ENCODE data around the gene TBC1D2. TPM values are rescaled to one million over a fixed set of nuclear protein-coding genes. Genes with fewer than 3 reads are reported as not detected.

The TBC1D2 gene
- total RNA-seq, 4 donors from 2014 or later = 29.9 to 61.8 (median 41.0) TPM

DNA sequence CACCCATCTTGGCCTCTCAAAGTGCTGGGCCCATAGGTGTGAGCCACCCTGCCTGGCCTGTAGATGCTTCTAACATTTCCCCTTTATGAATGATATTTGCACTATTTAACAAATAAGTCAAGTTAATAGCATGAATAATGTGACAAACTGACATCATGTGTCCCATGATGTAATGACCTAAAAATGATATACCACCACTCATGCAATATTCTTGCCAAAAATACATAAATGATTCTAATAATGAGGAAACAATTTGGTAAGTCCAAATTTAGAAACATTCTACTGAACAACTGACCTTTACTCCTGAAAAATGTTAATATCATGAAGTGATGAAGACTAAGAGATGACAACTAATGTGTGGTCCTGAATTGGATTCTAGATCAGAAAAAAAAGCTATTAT lies 102.9 kb downstream of the TBC1D2 start:
- Histone ChIP-seq H3K4me1 (no peaks in the 10 kb centered on the region), H3K27ac (no peak overlapping the region), H3K4me3 (no peak overlapping the region), H3K9me3 (peaks cover 0 to 3% (median 0%) of the 10 kb centered on the region in 4 donors), H3K36me3 (peaks cover 0 to 3% (median 0%) of the 10 kb centered on the region in 3 donors), H3K27me3 (no peaks in the 10 kb centered on the region)
- TF ChIP-seq POLR2A (IDR thresholded peaks at IDR 0.05) (no peak), EP300 (IDR thresholded peaks at IDR 0.05) (no peak)
- TF ChIP-seq, protein P1, sequence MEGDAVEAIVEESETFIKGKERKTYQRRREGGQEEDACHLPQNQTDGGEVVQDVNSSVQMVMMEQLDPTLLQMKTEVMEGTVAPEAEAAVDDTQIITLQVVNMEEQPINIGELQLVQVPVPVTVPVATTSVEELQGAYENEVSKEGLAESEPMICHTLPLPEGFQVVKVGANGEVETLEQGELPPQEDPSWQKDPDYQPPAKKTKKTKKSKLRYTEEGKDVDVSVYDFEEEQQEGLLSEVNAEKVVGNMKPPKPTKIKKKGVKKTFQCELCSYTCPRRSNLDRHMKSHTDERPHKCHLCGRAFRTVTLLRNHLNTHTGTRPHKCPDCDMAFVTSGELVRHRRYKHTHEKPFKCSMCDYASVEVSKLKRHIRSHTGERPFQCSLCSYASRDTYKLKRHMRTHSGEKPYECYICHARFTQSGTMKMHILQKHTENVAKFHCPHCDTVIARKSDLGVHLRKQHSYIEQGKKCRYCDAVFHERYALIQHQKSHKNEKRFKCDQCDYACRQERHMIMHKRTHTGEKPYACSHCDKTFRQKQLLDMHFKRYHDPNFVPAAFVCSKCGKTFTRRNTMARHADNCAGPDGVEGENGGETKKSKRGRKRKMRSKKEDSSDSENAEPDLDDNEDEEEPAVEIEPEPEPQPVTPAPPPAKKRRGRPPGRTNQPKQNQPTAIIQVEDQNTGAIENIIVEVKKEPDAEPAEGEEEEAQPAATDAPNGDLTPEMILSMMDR (IDR thresholded peaks at IDR 0.05) = no peak
- DNase-seq (ENCODE audit: low spot score in 2 of 2) = no peak

DNA sequence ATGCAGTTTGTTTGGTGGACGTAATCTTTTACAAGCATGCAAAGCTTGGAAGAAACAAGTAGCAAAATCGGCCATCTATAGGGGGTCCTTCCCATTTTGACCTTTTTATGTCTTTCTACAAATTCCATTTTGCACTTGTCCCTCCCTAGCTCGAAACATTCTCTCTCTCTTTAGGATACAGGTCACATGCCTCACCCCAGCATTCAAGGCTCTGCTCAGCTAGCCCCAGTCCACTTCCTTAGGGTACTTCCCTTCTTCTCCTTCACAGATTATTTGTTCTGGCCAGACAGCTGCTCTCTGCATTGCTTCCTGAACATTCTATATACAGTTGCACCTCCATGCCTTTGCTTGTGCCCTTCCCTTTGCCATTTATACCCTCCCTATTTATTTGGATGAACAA lies 104.7 kb downstream of the TBC1D2 start:
- H3K4me1 ChIP-seq = no peaks in the 10 kb centered on the region
- peaks cover 0 to 3% (median 0%) of the 10 kb centered on the region in 4 donors for H3K9me3 ChIP-seq
- H3K27ac ChIP-seq = no peak overlapping the region
- TF ChIP-seq, protein P1 (IDR thresholded peaks at IDR 0.05) = no peak
- no peak for TF ChIP-seq EP300 (IDR thresholded peaks at IDR 0.05)
- TF ChIP-seq POLR2A (IDR thresholded peaks at IDR 0.05) = no peak
- 58 to 67% methylated on average over 3 of the region's 3 CpGs for WGBS, 2 donors
- H3K4me3 ChIP-seq = no peak overlapping the region
- no peak for DNase-seq (ENCODE audit: low spot score in 2 of 2)
- no peaks in the 10 kb centered on the region for H3K27me3 ChIP-seq
- no peaks in the 10 kb centered on the region for H3K36me3 ChIP-seq

DNA sequence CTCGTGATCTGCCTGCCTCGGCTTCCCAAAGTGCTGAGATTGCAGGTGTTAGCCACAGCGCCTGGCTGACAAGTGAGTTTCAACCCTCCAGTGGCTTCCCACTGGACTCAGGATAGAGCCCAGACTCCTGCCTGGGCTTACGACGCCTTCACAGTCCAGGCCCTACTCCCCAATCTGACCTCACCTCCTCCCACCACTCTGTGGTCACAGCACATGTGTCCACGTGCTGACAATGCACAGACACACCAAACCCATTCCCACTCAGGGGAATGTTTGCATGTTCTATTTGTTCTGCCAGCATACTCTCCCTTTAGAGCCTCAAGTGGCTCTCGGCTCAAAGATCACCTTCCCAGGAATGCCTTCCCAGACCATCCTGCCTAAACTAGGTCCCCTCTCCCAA lies 105.3 kb downstream of the TBC1D2 start:
- no peaks in the 10 kb centered on the region for H3K4me1 ChIP-seq
- WGBS, 2 donors = 77 to 78% methylated on average over 7 of the region's 7 CpGs
- no peak for TF ChIP-seq EP300 (IDR thresholded peaks at IDR 0.05)
- no peak for TF ChIP-seq POLR2A (IDR thresholded peaks at IDR 0.05)
- TF ChIP-seq, protein P1 (IDR thresholded peaks at IDR 0.05) = no peak
- peaks cover 0 to 3% (median 0%) of the 10 kb centered on the region in 4 donors for H3K9me3 ChIP-seq
- H3K27ac ChIP-seq = no peak overlapping the region
- H3K27me3 ChIP-seq = no peaks in the 10 kb centered on the region
- H3K36me3 ChIP-seq = no peaks in the 10 kb centered on the region
- DNase-seq (ENCODE audit: low spot score in 2 of 2) = no peak
- H3K4me3 ChIP-seq = no peak overlapping the region

DNA sequence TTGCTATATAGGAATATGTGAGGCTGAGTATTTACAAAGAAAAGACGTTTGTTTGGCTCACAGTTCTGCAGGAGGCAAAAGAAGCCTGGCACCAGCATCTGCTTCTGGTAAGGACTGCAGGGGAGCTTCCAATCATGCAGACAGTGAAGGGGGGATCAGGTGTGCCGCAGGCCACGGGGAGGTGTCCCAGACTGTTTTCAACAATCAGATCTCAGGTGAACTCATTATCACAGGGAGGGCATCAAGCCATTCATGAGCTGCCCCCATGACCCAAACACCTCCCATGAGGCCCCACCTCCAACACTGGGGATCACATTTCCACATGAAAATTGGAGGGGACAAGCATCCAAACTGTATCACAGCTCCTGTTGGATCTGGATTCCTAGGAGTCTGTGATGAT lies 106.0 kb downstream of the TBC1D2 start:
- Histone ChIP-seq H3K4me1 (no peaks in the 10 kb centered on the region), H3K27ac (no peak overlapping the region), H3K36me3 (no peaks in the 10 kb centered on the region), H3K9me3 (peaks cover 0 to 3% (median 0%) of the 10 kb centered on the region in 4 donors), H3K4me3 (no peak overlapping the region), H3K27me3 (no peaks in the 10 kb centered on the region)
- WGBS, 2 donors = 63 to 80% methylated on average over 3 of the region's 3 CpGs
- DNase-seq (ENCODE audit: low spot score in 2 of 2) = no peak
- TF ChIP-seq, protein P1 (IDR thresholded peaks at IDR 0.05) = no peak
- TF ChIP-seq POLR2A (IDR thresholded peaks at IDR 0.05) = no peak
- TF ChIP-seq EP300 (IDR thresholded peaks at IDR 0.05) = no peak

Small RNAs within 50 kb of the gene (small RNA-seq; reads per million reads assigned to genes)
- gene MIR6854 = not detected

Other genes with a start within 250 kb of the TBC1D2 start
- gene NANS, start 198.9 kb downstream of the TBC1D2 start, total RNA-seq = 10 to 100 TPM; 35.2 to 74.4 (median 44.6) TPM
- 10 to 100 TPM in 3 of 4 donors, 1 to 10 TPM in 1; 9.4 to 16.8 (median 10.1) TPM for gene TRIM14, start 136.4 kb downstream of the TBC1D2 start, total RNA-seq
- gene CORO2A, start 63.0 kb downstream of the TBC1D2 start, total RNA-seq = 1 to 10 TPM; 1.9 to 3.3 (median 3.2) TPM